Ramos (cell line): Measurements from ENCODE around the gene SCAMP4.

Experiments used
- in situ Hi-C: fragments of 300-500 bp; cut with MboI; formaldehyde crosslinking; loops from one replicate; pipeline ENCODE4 v1.14.3; 2022; ENCODE audit warnings: low sequenced_read_pairs; ENCODE audit not compliant: unreplicated experiment

The SCAMP4 gene

GRCh38 chr19:1905110-1905862, at the start of gene SCAMP4, which contains the start of gene ADAT3:
SCAMP4 (plus strand) TSS chr19:1905399; CDS start chr19:1915020, 9,621 bp downstream.
ADAT3 (plus strand) TSS chr19:1905399; CDS start chr19:1912048, 6,649 bp downstream.
- in situ Hi-C loops = no loop called here

- in situ Hi-C loops = no loop called here
Observed at GRCh38 chr19:1855828-1856255, 49.4 kb upstream of the SCAMP4 start.

- in situ Hi-C loops = no loop called here
Observed at GRCh38 chr19:1856345-1856697, 48.9 kb upstream of the SCAMP4 start.

- in situ Hi-C loops = no loop called here
Observed at GRCh38 chr19:1856698-1857603, 48.2 kb upstream of the SCAMP4 start.

- in situ Hi-C loops = no loop called here
Observed at GRCh38 chr19:1857648-1858326, 47.4 kb upstream of the SCAMP4 start.

GRCh38 chr19:1858412-1859081, 46.7 kb upstream of the SCAMP4 start:
- in situ Hi-C loops = no loop called here

GRCh38 chr19:1859331-1859781, 45.8 kb upstream of the SCAMP4 start:
- in situ Hi-C loops = no loop called here

- in situ Hi-C loops = no loop called here
Observed at GRCh38 chr19:1860042-1860775, 45.0 kb upstream of the SCAMP4 start.

- in situ Hi-C loops = no loop called here
Observed at GRCh38 chr19:1860821-1861598, 44.2 kb upstream of the SCAMP4 start.

GRCh38 chr19:1861599-1862031, 43.6 kb upstream of the SCAMP4 start:
- in situ Hi-C loops = no loop called here

GRCh38 chr19:1862068-1862423, 43.2 kb upstream of the SCAMP4 start:
- in situ Hi-C loops = no loop called here

- in situ Hi-C loops = no loop called here
Observed at GRCh38 chr19:1862424-1863327, 42.5 kb upstream of the SCAMP4 start.

- in situ Hi-C loops = no loop called here
Observed at GRCh38 chr19:1863328-1863637, 41.9 kb upstream of the SCAMP4 start, which contains the start of gene KLF16. KLF16 (minus strand) TSS chr19:1863579; CDS start chr19:1863497, 82 bp downstream.

GRCh38 chr19:1863638-1864479, 41.3 kb upstream of the SCAMP4 start:
- in situ Hi-C loops = no loop called here

GRCh38 chr19:1864480-1865171, 40.6 kb upstream of the SCAMP4 start:
- in situ Hi-C loops = no loop called here
